Heart left ventricle (tissue), 16 donors: ENCODE results near the gene CEP112. TPM values are rescaled to one million over a fixed set of nuclear protein-coding genes. Genes with fewer than 3 reads are reported as not detected.
A peak's percentile ranks its signal among the peaks of the same experiment; 100 is the strongest.

ENCODE experiments used
- ATAC-seq, 4 donors: fragments of 200-7000 bp; cut with Tn5 transposase; one replicate each; pipeline ENCODE4 v1.9.1; 2020 to 2022; ENCODE audit warnings: moderate library complexity in 4 of 4, mild to moderate bottlenecking in 3 of 4, moderate number of reproducible peaks in 1 of 4
- DNase-seq, 5 donors: peaks; one replicate each; pipeline ENCODE4 v3.0.0-alpha.2; 2020
- H3K27ac ChIP-seq, 12 donors: fragments of 200-600 bp; sonication (generic) in 4 of 12; one replicate each; pipeline versions ENCODE4 v1.5.0 to v1.8.0; 2016 to 2022; ENCODE audit warnings: mild to moderate bottlenecking in 2 of 12
- H3K27me3 ChIP-seq, 9 donors: fragments of 200-600 bp; sonication (generic) in 2 of 9; one replicate each; pipeline versions ENCODE4 v1.5.1 to v1.8.0; 2016 to 2022; ENCODE audit warnings: mild to moderate bottlenecking in 3 of 9
- H3K36me3 ChIP-seq, 9 donors: fragments of 200-600 bp; sonication (generic) in 2 of 9; one replicate each; pipeline versions ENCODE4 v1.5.0 to v1.8.0; 2018 to 2022; ENCODE audit warnings: mild to moderate bottlenecking in 2 of 9
- H3K4me1 ChIP-seq, 12 donors: fragments of 200-600 bp; sonication (generic) in 4 of 12; one replicate each; pipeline versions ENCODE4 v1.5.0 to v1.8.0; 2016 to 2022; ENCODE audit warnings: mild to moderate bottlenecking in 3 of 12
- H3K4me3 ChIP-seq, 12 donors: fragments of 200-600 bp; sonication (generic) in 4 of 12; one replicate each; pipeline versions ENCODE4 v1.5.0 to v1.8.0; 2017 to 2022; ENCODE audit warnings: mild to moderate bottlenecking in 9 of 12, moderate library complexity in 4 of 12
- H3K9me3 ChIP-seq, 12 donors: fragments of 200-600 bp; sonication (generic) in 4 of 12; one replicate each; pipeline versions ENCODE4 v1.5.0 to v1.8.0; 2016 to 2022; ENCODE audit warnings: mild to moderate bottlenecking in 1 of 12
- POLR2A ChIP-seq, 2 donors: fragments of 450-650 bp; IDR thresholded peaks; one replicate each; pipeline ENCODE4 v1.6.1; 2017; ENCODE audit warnings: antibody characterized with exemption in 2 of 2, mild to moderate bottlenecking in 2 of 2, moderate library complexity in 2 of 2
- WGBS, 4 donors: extraction: QIAGEN DNeasy Blood & Tissue Kit in 2 of 4; methylation state at CpG; one replicate each; pipeline versions ENCODE4 v1.1.5 to v1.1.7; 2013 to 2018; 5-methylcytosine and 5-hydroxymethylcytosine counted together
- intact Hi-C, 10 donors: fragments of 100-400 bp; cut with DNase I; formaldehyde crosslinking; loops; one replicate each; pipeline versions ENCODE4 v1.11.1 to v1.14.2; 2022
- polyA plus RNA-seq, 2 donors: library from polyadenylated mRNA; stranded (reverse); fragments of 200-250 nt; gene quantifications; one replicate each; pipeline ENCODE4 v1.2.3, GENCODE V29; 2013
- total RNA-seq, 9 donors: library from RNA; depleted of rRNA in 2 of 9; stranded (reverse); fragments of >200 nt in 2 of 9; fragmentation: NEBNext Ultra II Directional in 3 of 9; extraction: Animal tissue kit (Norgen Biotek cat#: 25700) in 3 of 9; gene quantifications; one replicate each; pipeline versions ENCODE4 v1.1.0 to v1.2.4, GENCODE V29; 2016 to 2023
- TF ChIP-seq, protein P1 (sequence below), 12 donors: fragments of 200-600 bp; sonication (generic) in 4 of 12; IDR thresholded peaks; one replicate each; pipeline versions ENCODE4 v1.5.0 to v1.8.0; 2018 to 2022; ENCODE audit warnings: antibody characterized with exemption in 12 of 12, mild to moderate bottlenecking in 5 of 12
- donor health status: ischemic (EF 13 %, LVEDD 7.1; RV severe dilation, severe dysfunction).
- donor health status: healthy with polysubstance abuse.
- donor health status: DM: no; HTN: yes; CAD: no.
- donor health status: DM: no; HTN: no; CAD: no.
- donor health status: ischemic (EF 25% LVEDD 6.9; RV normal size, moderate dysfunction).
- donor health status: ischemic (EF 25% LVEDD 5.7; RV mildly dilated, moderate dysfunction).
- donor health status: healthy.
- donor health status: DM: yes; HTN: yes; CAD: no.
- donor health status: ischemic (EF 35%, LVEDD 5.7; RV mildly dilated, moderate dysfunction).
- donor health status: nonischemic (EF 11% LVEDD 7.7; RV severe dilation, severe dysfunction).
- donor health status: DM: yes; HTN: yes; CAD: no.
- donor health status: PGD.
- donor health status: ischemic (EF 29% LVEDD 5.4; RV normal size, mild dysfunction).
- donor health status: nonischemic (EF 23%, LVEDD 6.1; RV moderate dilation, normal function).

Gene CEP112
- total and polyA plus RNA-seq, 11 donors, result 5.5 to 28.3 (median 14.3) TPM

- Histone ChIP-seq H3K4me1 (no peaks in the 10 kb centered on the region), H3K27ac (no peak overlapping the region), H3K36me3 (no peaks in the 10 kb centered on the region), H3K4me3 (no peak overlapping the region), H3K27me3 (no peaks in the 10 kb centered on the region), H3K9me3 (no peaks in the 10 kb centered on the region)
- ATAC-seq, result no peak
- TF ChIP-seq, protein P1, sequence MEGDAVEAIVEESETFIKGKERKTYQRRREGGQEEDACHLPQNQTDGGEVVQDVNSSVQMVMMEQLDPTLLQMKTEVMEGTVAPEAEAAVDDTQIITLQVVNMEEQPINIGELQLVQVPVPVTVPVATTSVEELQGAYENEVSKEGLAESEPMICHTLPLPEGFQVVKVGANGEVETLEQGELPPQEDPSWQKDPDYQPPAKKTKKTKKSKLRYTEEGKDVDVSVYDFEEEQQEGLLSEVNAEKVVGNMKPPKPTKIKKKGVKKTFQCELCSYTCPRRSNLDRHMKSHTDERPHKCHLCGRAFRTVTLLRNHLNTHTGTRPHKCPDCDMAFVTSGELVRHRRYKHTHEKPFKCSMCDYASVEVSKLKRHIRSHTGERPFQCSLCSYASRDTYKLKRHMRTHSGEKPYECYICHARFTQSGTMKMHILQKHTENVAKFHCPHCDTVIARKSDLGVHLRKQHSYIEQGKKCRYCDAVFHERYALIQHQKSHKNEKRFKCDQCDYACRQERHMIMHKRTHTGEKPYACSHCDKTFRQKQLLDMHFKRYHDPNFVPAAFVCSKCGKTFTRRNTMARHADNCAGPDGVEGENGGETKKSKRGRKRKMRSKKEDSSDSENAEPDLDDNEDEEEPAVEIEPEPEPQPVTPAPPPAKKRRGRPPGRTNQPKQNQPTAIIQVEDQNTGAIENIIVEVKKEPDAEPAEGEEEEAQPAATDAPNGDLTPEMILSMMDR (IDR thresholded peaks at IDR 0.05), result no peak
- no peak for TF ChIP-seq POLR2A (IDR thresholded peaks at IDR 0.05)
- no peak for DNase-seq
- 90 to 95% (median 95%) methylated on average over 6 of the region's 6 CpGs for WGBS, 4 donors
- intact Hi-C loops, result no loop called here
Observed at GRCh38 chr17:65885541-65886312, 306.2 kb downstream of the CEP112 start.

DNA sequence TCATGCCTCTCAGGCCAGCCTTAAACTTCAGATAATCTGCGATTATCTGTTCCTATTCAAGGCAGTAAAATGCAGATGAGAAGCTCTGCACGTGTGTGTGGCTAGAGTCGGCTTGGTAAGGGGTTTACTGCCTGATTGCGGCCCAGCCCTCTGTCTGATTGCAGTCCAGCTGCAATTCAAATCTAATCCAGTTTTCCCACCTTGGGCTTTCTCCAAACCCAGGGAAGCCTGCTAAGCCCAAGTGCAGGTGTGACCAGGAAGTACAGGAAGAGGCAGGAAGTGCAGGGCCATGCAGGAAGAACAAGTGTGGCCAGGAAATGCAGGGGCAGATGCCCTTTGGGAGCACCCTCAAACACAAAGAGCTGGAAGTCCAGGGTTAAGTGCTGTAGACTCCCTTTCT lies 314.9 kb downstream of the CEP112 start:
- no peaks in the 10 kb centered on the region for H3K36me3 ChIP-seq
- 56 to 77% (median 75%) methylated on average over 4 of the region's 4 CpGs for WGBS, 4 donors
- TF ChIP-seq, protein P1 (IDR thresholded peaks at IDR 0.05), result no peak
- TF ChIP-seq POLR2A (IDR thresholded peaks at IDR 0.05), result no peak
- ATAC-seq (no peak), DNase-seq (no peak)
- H3K4me1 ChIP-seq, result no peaks in the 10 kb centered on the region
- intact Hi-C loops, result no loop called here
- no peaks in the 10 kb centered on the region for H3K27me3 ChIP-seq
- H3K27ac ChIP-seq, result no peak overlapping the region
- peaks cover 0 to 22% (median 10%) of the 10 kb centered on the region in 12 donors for H3K9me3 ChIP-seq
- H3K4me3 ChIP-seq, result no peak overlapping the region

DNA sequence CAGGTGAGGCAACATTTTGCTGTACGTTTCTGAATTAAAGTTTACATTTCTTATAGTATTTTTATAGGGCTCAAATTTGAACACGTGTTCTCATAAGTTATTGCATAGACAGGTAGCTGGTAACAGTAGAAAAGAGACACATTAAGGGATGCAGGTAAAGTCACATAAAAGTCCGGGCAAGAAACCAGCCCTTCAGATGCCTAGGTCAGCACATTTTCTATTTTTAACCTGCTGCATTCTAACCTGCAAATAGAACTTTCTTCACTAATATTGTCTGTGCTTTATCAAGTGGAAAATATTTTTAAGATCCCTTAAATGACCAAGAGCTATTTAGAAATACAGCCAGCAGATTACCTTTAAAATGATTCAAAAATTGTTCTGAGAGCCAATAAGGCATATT lies 323.1 kb downstream of the CEP112 start:
- no peaks in the 10 kb centered on the region for H3K27me3 ChIP-seq
- intact Hi-C loops, result no loop called here
- DNase-seq (no peak), ATAC-seq (no peak)
- H3K27ac ChIP-seq, result no peak overlapping the region
- H3K4me3 ChIP-seq, result no peak overlapping the region
- 34 to 74% (median 66%) methylated on average over 3 of the region's 3 CpGs for WGBS, 4 donors
- no peaks in the 10 kb centered on the region for H3K36me3 ChIP-seq
- H3K4me1 ChIP-seq, result no peaks in the 10 kb centered on the region
- TF ChIP-seq POLR2A (IDR thresholded peaks at IDR 0.05), result no peak
- TF ChIP-seq, protein P1 (IDR thresholded peaks at IDR 0.05), result no peak
- no peaks in the 10 kb centered on the region for H3K9me3 ChIP-seq

DNA sequence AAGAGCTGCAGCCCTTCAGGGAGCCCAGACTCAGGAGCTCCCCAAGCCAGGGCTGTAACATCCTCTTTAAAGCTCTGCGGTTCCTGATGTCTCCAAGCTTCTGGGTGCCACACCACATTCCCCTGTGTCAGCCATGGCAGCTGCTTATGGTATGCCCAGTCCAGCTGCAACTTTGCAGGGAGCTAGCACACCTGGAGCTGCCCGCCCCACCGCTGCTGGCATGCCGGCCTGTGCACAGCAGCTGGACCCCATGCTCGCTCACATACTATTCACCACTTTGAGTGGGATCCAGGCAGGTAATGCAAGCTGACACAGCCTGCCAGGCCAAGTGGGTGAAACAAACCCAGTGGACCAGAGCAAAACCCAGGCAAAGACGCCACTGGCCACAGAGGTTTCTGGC lies 324.9 kb downstream of the CEP112 start:
- TF ChIP-seq POLR2A (IDR thresholded peaks at IDR 0.05), result no peak
- TF ChIP-seq, protein P1 (IDR thresholded peaks at IDR 0.05), result no peak
- ATAC-seq (peak in 1 of 4 donors; percentile 22), DNase-seq (no peak)
- H3K4me3 ChIP-seq, result no peak overlapping the region
- H3K27me3 ChIP-seq, result no peaks in the 10 kb centered on the region
- 88 to 94% (median 89%) methylated on average over 3 to 6 of the region's 6 CpGs for WGBS, 4 donors
- no peak overlapping the region for H3K27ac ChIP-seq
- intact Hi-C loops, result no loop called here
- no peaks in the 10 kb centered on the region for H3K36me3 ChIP-seq
- no peaks in the 10 kb centered on the region for H3K9me3 ChIP-seq
- no peaks in the 10 kb centered on the region for H3K4me1 ChIP-seq
